Measurements from ENCODE around the gene MCM3AP.

- no peak for TF ChIP-seq POLR2AphosphoS5 (IDR thresholded peaks at IDR 0.05)
- TF ChIP-seq, protein P1, sequence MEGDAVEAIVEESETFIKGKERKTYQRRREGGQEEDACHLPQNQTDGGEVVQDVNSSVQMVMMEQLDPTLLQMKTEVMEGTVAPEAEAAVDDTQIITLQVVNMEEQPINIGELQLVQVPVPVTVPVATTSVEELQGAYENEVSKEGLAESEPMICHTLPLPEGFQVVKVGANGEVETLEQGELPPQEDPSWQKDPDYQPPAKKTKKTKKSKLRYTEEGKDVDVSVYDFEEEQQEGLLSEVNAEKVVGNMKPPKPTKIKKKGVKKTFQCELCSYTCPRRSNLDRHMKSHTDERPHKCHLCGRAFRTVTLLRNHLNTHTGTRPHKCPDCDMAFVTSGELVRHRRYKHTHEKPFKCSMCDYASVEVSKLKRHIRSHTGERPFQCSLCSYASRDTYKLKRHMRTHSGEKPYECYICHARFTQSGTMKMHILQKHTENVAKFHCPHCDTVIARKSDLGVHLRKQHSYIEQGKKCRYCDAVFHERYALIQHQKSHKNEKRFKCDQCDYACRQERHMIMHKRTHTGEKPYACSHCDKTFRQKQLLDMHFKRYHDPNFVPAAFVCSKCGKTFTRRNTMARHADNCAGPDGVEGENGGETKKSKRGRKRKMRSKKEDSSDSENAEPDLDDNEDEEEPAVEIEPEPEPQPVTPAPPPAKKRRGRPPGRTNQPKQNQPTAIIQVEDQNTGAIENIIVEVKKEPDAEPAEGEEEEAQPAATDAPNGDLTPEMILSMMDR (IDR thresholded peaks at IDR 0.05) = no peak
- no peak for TF ChIP-seq POLR2A (IDR thresholded peaks at IDR 0.05)
These were observed 29.6 kb downstream of the MCM3AP start for GRCh38 chr21:46255758-46256337.

All from sigmoid colon (tissue), 4 donors.